H1 (cell line): ENCODE data around the gene HTR6. TPM values are rescaled to one million over a fixed set of nuclear protein-coding genes. Genes with fewer than 3 reads are reported as not detected.

ENCODE experiments used
- CTCF ChIA-PET: fragments of 300-600 bp; sonication (Branson Sonifier 250); formaldehyde crosslinking; loops from one replicate; lab custom pipeline; 2021; ENCODE audit not compliant: partially characterized antibody; lab: Charles Lee
- POLR2A ChIA-PET: fragments of 300-600 bp; sonication (Branson Sonifier 250); formaldehyde crosslinking; loops from one replicate; lab custom pipeline; 2021; ENCODE audit warnings: inconsistent platforms; ENCODE audit not compliant: partially characterized antibody; lab: Charles Lee
- DNase-seq, 2 experiments: peaks; one replicate each; pipeline versions ENCODE4 v3.0.0 to v3.0.0-alpha.2; 2010 to 2022; ENCODE audit warnings: low spot score in 2 of 2, low read depth in 1 of 2, mixed read lengths in 1 of 2
- FAIRE-seq: peaks from 2 replicates; lab custom pipeline; 2011; peaks lifted over from hg19 to GRCh38; lab: Jason Lieb, UNC
- H2AFZ ChIP-seq: 2 replicates; pipeline ENCODE4 v1.8.1; 2012; ENCODE audit warnings: low read length, inconsistent platforms
- H2AK5ac ChIP-seq: 2 replicates; pipeline ENCODE4 v1.6.1; 2013; ENCODE audit warnings: low read depth, low read length
- H2BK120ac ChIP-seq: replicated peaks from 2 replicates; pipeline ENCODE3; 2013; ENCODE audit warnings: low read depth, low read length, inconsistent platforms
- H2BK12ac ChIP-seq: 2 replicates; pipeline ENCODE4 v1.6.1; 2013; ENCODE audit warnings: low read depth, low read length
- H2BK15ac ChIP-seq: 2 replicates; pipeline ENCODE4 v1.6.1; 2013; ENCODE audit warnings: low read length
- H2BK20ac ChIP-seq: 2 replicates; pipeline ENCODE4 v1.6.1; 2013; ENCODE audit warnings: low read length
- H2BK5ac ChIP-seq: 2 replicates; pipeline ENCODE4 v1.6.1; 2013; ENCODE audit warnings: low read depth, low read length
- H3K14ac ChIP-seq: 2 replicates; pipeline ENCODE4 v1.6.1; 2013; ENCODE audit warnings: inconsistent platforms; ENCODE audit not compliant: insufficient read length
- H3K18ac ChIP-seq: 2 replicates; pipeline ENCODE4 v1.6.1; 2013; ENCODE audit warnings: low read length; ENCODE audit errors: extremely low read depth
- H3K23ac ChIP-seq: 2 replicates; pipeline ENCODE4 v1.6.1; 2013; ENCODE audit warnings: inconsistent platforms; ENCODE audit not compliant: insufficient read length
- H3K23me2 ChIP-seq: 2 replicates; pipeline ENCODE4 v1.6.1; 2013; ENCODE audit warnings: low read depth, low read length
- H3K27ac ChIP-seq: 2 replicates; pipeline ENCODE4 v1.6.1; 2011; ENCODE audit warnings: low read depth, low read length, inconsistent platforms
- H3K27me3 ChIP-seq, 4 experiments: replicated peaks in 1 of 4; 1 replicate in 1 of 4; 2 replicates in 3 of 4; pipeline versions ENCODE4 v1.6.1 to v1.8.1; 2011 to 2013; ENCODE audit warnings: low read length in 3 of 4, mild to moderate bottlenecking in 3 of 4, inconsistent platforms in 2 of 4, mixed read lengths in 2 of 4, moderate library complexity in 1 of 4; ENCODE audit not compliant: control insufficient read depth in 3 of 4, insufficient read depth in 3 of 4; ENCODE audit errors: extremely low read depth in 1 of 4
- H3K36me3 ChIP-seq, 4 experiments: 2 replicates each; pipeline versions ENCODE4 v1.6.1 to v1.8.1; 2011 to 2013; ENCODE audit warnings: mild to moderate bottlenecking in 4 of 4, low read length in 3 of 4, moderate library complexity in 2 of 4, control low read depth in 1 of 4, inconsistent platforms in 1 of 4; ENCODE audit not compliant: insufficient read depth in 4 of 4, control insufficient read depth in 2 of 4
- H3K4ac ChIP-seq: replicated peaks from 2 replicates; pipeline ENCODE3; 2013; ENCODE audit warnings: low read length, low read depth, mixed read lengths, inconsistent platforms; ENCODE audit not compliant: insufficient read length
- H3K4me1 ChIP-seq, 4 experiments: replicated peaks in 1 of 4; 1 replicate in 1 of 4; 2 replicates in 3 of 4; pipeline versions ENCODE4 v1.6.1 to v1.8.1; 2011 to 2013; ENCODE audit warnings: low read length in 3 of 4, inconsistent platforms in 2 of 4, mixed read lengths in 1 of 4; ENCODE audit not compliant: insufficient read depth in 4 of 4, control insufficient read depth in 3 of 4
- H3K4me2 ChIP-seq, 2 experiments: 2 replicates each; pipeline versions ENCODE4 v1.6.1 to v1.8.1; 2011 to 2013; ENCODE audit warnings: low read depth in 2 of 2, low read length in 2 of 2, control low read depth in 1 of 2, inconsistent platforms in 1 of 2, mild to moderate bottlenecking in 1 of 2; ENCODE audit not compliant: insufficient read depth in 1 of 2
- H3K4me3 ChIP-seq, 4 experiments: fragments of 200-600, 300-600 bp in 1 of 4; sonication (generic), shearing (Covaris generic), sonication (Bioruptor Twin) in 1 of 4; 2 replicates each; pipeline versions ENCODE4 v1.5.1 to v1.8.1; 2011 to 2016; ENCODE audit warnings: low read length in 4 of 4, low read depth in 3 of 4, control low read depth in 2 of 4, inconsistent platforms in 2 of 4, mild to moderate bottlenecking in 2 of 4, mixed read lengths in 1 of 4, moderate library complexity in 1 of 4; ENCODE audit not compliant: insufficient read depth in 2 of 4; ENCODE audit errors: extremely low read depth in 1 of 4
- H3K56ac ChIP-seq: replicated peaks from 2 replicates; pipeline ENCODE3; 2013; ENCODE audit warnings: low read depth, mild to moderate bottlenecking, mixed read lengths, low read length, inconsistent platforms; ENCODE audit not compliant: insufficient read length
- H3K79me1 ChIP-seq: 2 replicates; pipeline ENCODE4 v1.6.1; 2013; ENCODE audit warnings: low read depth, low read length, control low read depth
- H3K79me2 ChIP-seq, 2 experiments: 2 replicates each; pipeline versions ENCODE4 v1.6.1 to v1.8.1; 2012 to 2013; ENCODE audit warnings: low read length in 2 of 2, mild to moderate bottlenecking in 2 of 2, inconsistent platforms in 1 of 2; ENCODE audit not compliant: insufficient read depth in 2 of 2, control insufficient read depth in 1 of 2
- H3K9ac ChIP-seq, 4 experiments: replicated peaks in 1 of 4; 1 replicate in 1 of 4; 2 replicates in 3 of 4; pipeline versions ENCODE4 v1.6.1 to v1.8.1; 2011 to 2013; ENCODE audit warnings: low read depth in 3 of 4, low read length in 3 of 4, control low read depth in 2 of 4, mild to moderate bottlenecking in 2 of 4, moderate library complexity in 2 of 4, inconsistent platforms in 1 of 4; ENCODE audit errors: extremely low read depth in 1 of 4
- H3K9me3 ChIP-seq, 2 experiments: 2 replicates each; pipeline versions ENCODE4 v1.6.1 to v1.8.1; 2012 to 2013; ENCODE audit warnings: mild to moderate bottlenecking in 2 of 2, moderate library complexity in 2 of 2, control low read depth in 1 of 2, inconsistent platforms in 1 of 2, low read depth in 1 of 2, low read length in 1 of 2, mixed read lengths in 1 of 2; ENCODE audit not compliant: insufficient read depth in 2 of 2
- H4K20me1 ChIP-seq, 2 experiments: replicated peaks in 1 of 2; 2 replicates each; pipeline versions ENCODE3 to v1.8.1; 2011 to 2013; ENCODE audit warnings: inconsistent platforms in 2 of 2, low read length in 2 of 2, mild to moderate bottlenecking in 1 of 2; ENCODE audit not compliant: insufficient read depth in 2 of 2, control insufficient read depth in 1 of 2
- H4K5ac ChIP-seq: 2 replicates; pipeline ENCODE4 v1.6.1; 2013; ENCODE audit warnings: low read length, low read depth, mixed read lengths, inconsistent platforms; ENCODE audit not compliant: insufficient read length
- H4K8ac ChIP-seq: 2 replicates; pipeline ENCODE4 v1.8.0; 2013; ENCODE audit warnings: mild to moderate bottlenecking, moderate library complexity, low read length, inconsistent platforms; ENCODE audit not compliant: insufficient read depth; ENCODE audit errors: extremely low read depth
- H4K91ac ChIP-seq: replicated peaks from 2 replicates; pipeline ENCODE3; 2013; ENCODE audit warnings: low read length, mixed read lengths, inconsistent platforms; ENCODE audit not compliant: insufficient read length
- CREB1 ChIP-seq: IDR thresholded peaks from 2 replicates; pipeline ENCODE4 v1.6.1; 2012; ENCODE audit warnings: inconsistent platforms
- TCF12 ChIP-seq: IDR thresholded peaks from 2 replicates; pipeline ENCODE4 v1.6.1; 2011; ENCODE audit warnings: low read depth, mild to moderate bottlenecking, low read length
- WGBS, 2 experiments: shearing (Covaris generic) in 1 of 2; methylation state at CpG; one replicate each; pipeline versions ENCODE4 v1.1.6 to v1.1.7; 2013 to 2015; ENCODE audit warnings: low lambda C conversion rate in 2 of 2, mixed read lengths in 2 of 2, inconsistent platforms in 1 of 2, low coverage in 1 of 2, missing lambda C conversion rate in 1 of 2; ENCODE audit not compliant: insufficient replicate concordance in 2 of 2, insufficient coverage in 1 of 2, insufficient read length in 1 of 2; ENCODE audit errors: extremely low coverage in 1 of 2, missing lambda C conversion rate in 1 of 2; 5-methylcytosine and 5-hydroxymethylcytosine counted together
- polyA plus RNA-seq, 7 experiments: library from polyadenylated mRNA; depleted of rRNA in 3 of 7; stranded (reverse) in 5 of 7; unstranded in 2 of 7; fragments of >200 nt in 5 of 7; fragments of 200-250 nt in 2 of 7; gene quantifications; 1 replicate in 5 of 7; 2 replicates in 1 of 7; 4 replicates in 1 of 7; pipeline versions ENCODE4 v1.2.1 to v1.2.3, GENCODE V29; 2011 to 2013; ENCODE audit warnings: missing spikeins in 2 of 7, mixed read lengths in 2 of 7
- total RNA-seq: library from RNA; stranded (reverse); fragmentation: NEBNext Ultra II Directional; extraction: Animal tissue kit (Norgen Biotek cat#: 25700); gene quantifications from 2 replicates; pipeline ENCODE4 v1.2.1, GENCODE V29; 2021

HTR6 gene
- total and polyA plus RNA-seq, 2 of the 8 experiments (the other 6 are each of a cell fraction or from before 2014, with no cell fraction given), result 0.76 to 0.95 TPM

DNA sequence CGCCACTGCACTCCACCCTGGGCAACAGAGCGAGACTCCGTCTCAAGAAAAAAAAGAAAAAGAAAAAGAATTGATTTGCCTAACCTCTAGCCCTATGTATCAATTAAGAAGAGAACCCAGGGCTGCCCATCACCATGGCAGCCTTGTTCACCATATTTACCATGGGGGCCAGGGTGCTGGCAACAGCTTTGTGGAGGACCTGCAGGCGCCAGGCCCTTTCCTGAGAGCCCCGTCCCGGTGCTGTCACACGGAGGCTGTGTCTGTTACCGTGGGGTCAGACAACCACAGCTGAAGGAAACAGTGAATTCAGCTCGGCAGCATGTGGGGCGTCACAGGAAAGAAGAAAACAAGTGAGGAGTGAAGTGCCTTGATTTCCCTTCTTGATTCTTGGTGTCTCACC lies 27.1 kb upstream of the HTR6 start:
- 97% methylated on average over 10 of the region's 10 CpGs; no CpG with 5 or more reads in 1 of the 2 experiments for WGBS, 2 experiments
- no peak overlapping the region for H3K18ac ChIP-seq
- FAIRE-seq (no peak), DNase-seq (no peak)
- CTCF ChIA-PET, result interaction anchor here (1.0 to 7.2 kb wide), 6 partner anchors 14 to 142 kb away, joined by 3 to 63 read pairs (median 5); no protein-coding TSS in a partner anchor
- no peak overlapping the region for H3K4me3 ChIP-seq
- H3K9ac ChIP-seq, result no peak overlapping the region
- H2BK120ac ChIP-seq, result no peak overlapping the region
- no peak overlapping the region for H2AK5ac ChIP-seq
- H3K4ac ChIP-seq, result no peak overlapping the region
- POLR2A ChIA-PET, result interaction anchor here (0.7 kb wide), 1 partner anchor 37 kb away, joined by 3 read pairs; no protein-coding TSS in a partner anchor
- no peaks in the 10 kb centered on the region for H3K36me3 ChIP-seq
- no peak overlapping the region for H2BK20ac ChIP-seq
- no peak overlapping the region for H3K56ac ChIP-seq
- H3K14ac ChIP-seq, result no peak overlapping the region
- no peak overlapping the region for H4K91ac ChIP-seq
- no peaks in the 10 kb centered on the region for H3K79me2 ChIP-seq
- TF ChIP-seq TCF12 (no peak), CREB1 (no peak)
- no peaks in the 10 kb centered on the region for H3K23me2 ChIP-seq
- H3K9me3 ChIP-seq, result no peaks in the 10 kb centered on the region
- no peak overlapping the region for H3K4me2 ChIP-seq
- no peak overlapping the region for H2BK12ac ChIP-seq
- H4K20me1 ChIP-seq, result peaks cover 0 to 3% of the 10 kb centered on the region in 2 experiments
- H3K79me1 ChIP-seq, result no peaks in the 10 kb centered on the region
- no peak overlapping the region for H3K27ac ChIP-seq
- H2AFZ ChIP-seq, result no peak overlapping the region
- H3K4me1 ChIP-seq, result peaks cover 4 to 7% (median 5%) of the 10 kb centered on the region in 4 experiments
- H3K27me3 ChIP-seq, result peaks cover 3 to 14% (median 7%) of the 10 kb centered on the region in 4 experiments
- no peak overlapping the region for H2BK5ac ChIP-seq
- no peak overlapping the region for H2BK15ac ChIP-seq
- H4K5ac ChIP-seq, result no peak overlapping the region
- H3K23ac ChIP-seq, result no peak overlapping the region
- no peak overlapping the region for H4K8ac ChIP-seq
